NCI-H1436 (cell line): ENCODE measurements around the gene UBL4B.

Experiments used
- DNase-seq: peaks from one replicate; lab custom pipeline; 2025; lab: John Stamatoyannopoulos, UW

UBL4B gene

DNA sequence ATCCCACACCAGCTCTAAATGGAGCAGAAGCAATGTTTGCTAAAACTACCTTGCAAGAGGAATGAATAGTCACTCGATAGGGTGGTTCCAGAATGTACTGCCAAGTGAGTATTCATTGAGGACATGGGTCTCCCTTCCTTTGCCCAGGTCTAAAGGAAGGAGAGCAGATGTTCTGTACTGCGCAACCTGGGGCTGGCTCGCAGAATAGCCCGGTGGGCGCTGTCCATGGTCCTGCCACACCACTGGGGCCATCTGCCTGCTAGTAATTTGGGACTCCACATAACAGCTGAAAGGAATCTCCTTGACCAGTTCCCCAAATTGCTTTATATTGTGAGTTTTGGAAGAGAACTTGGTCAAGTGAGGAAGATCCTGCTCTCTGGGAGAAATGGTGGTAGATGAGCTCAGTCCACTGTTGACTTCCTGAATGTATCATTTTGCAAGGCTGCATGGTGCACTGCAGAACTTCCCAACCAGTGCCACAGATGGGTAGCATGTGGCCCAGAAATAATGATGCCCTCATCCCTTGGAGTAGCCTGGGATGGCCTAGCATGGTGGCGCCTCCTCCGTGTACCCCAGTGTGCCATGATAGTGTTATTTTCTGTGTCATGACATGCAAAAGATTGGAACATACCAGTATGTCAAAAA lies 43.8 kb downstream of the UBL4B start:
- no peak for DNase-seq

DNA sequence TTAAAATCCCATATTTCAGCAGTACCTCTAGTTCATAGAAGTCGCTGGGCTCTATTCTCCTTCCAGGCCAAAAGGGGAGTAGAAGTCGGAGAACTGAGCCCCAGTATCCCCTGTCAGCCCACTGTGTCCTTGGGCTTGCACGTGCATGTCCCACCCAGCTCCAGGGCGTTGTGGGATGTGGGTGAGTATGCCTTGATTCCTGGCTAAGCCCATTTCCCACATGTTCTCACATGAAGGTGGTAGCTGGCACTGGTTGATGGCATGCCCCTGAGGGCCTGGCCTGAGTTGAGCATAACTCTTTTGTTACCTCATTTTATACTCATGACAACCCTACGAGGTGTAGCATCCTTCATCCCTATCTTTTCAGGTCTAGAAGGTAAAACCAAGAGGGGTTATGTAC lies 46.0 kb downstream of the UBL4B start:
- no peak for DNase-seq

DNA sequence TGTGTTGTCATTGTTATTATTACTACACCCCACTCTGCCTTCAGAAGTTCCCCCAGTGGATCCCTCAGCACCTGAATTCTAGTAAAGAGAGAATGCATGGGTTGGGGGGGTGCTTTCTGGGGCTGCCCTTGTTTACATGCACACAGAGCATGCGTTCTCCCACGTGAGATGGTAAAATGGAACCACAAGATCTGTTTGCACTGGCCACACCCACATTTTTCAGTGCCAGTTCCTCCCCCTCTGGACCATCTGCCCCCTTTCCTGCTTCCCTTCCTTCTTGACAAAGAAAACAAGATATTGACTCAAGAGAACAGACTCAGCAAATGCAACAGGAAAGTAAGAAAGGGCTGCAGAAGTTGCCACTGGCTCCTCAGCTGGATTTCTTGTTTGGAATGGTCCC lies 46.9 kb downstream of the UBL4B start:
- no peak for DNase-seq

DNA sequence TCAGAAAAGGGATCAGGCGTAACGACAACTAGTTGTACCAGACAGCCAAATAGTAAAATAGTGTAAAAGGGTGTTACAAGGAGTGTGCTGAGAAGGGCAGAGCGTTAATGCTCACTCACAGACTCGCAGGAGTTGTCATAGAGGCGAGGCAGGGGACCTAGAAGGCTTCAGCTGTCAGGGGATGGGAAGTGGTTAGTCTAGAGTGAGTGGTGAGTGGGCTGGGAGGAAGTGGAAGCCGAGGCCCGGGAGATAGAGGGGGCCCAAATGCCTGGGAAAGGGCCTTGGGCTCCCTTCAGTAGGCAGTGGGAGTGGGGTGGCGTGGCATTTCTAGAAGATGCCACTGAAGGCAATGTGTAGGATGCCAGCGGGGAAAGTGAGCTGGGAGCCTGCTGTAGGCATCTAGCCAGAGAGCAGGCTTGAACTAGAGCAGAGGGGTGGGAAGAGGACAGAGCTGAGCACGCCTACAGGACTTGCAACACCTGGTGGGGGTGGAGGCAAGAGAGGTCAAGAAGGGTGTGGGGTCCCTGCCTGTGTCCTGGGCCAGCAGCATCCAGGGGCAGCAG lies 48.4 kb downstream of the UBL4B start:
- no peak for DNase-seq

DNA sequence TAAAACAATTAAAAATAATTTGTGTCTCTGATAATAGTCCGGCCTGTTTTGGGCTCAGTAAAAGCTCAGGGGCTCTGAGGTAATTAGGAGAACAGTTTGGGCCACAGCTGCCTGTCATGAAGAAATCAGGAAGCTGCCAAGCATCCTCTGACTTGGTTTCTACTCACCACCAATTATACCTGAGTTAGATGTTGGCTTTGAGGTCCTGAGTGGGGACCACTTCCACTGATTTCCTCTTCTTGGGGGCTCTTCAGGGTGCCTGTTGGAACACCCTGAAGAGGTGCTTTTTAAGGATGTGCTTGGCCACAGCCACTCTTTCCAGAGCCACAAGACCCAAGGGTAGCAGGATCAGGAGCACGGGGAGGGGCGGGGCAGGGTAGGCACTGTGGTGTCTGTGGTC lies 48.9 kb downstream of the UBL4B start:
- no peak for DNase-seq

DNA sequence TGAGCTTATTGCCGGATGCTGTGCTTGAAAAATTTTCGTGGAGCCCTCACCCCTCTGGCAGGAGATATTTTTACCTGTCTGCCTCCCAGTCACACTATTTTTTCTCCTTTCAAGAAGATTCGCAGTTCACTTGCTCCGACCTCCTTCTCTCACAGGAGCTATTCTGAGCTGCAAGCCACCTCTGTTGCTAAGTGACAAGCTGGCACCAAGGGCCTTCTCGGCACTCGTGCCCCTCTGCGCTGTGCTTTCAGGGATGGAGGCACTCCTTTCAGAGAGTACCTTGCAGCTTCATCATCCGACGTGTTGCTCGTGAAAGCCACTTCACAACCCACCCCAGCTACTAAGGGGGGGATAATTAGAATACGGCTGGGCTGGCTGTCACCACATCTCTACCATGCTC lies 49.6 kb downstream of the UBL4B start:
- DNase-seq = peak; percentile 25
